Measurements from ENCODE around the gene TMA7B.
A peak's percentile ranks its signal among the peaks of the same experiment; 100 is the strongest.

Gene TMA7B

GRCh38 chr22:39979458-39979857, 19.3 kb downstream of the TMA7B start:
- no peak for TF ChIP-seq CTCF (IDR thresholded peaks at IDR 0.05; ENCODE audit: insufficient read depth, low read depth, low read length, missing control alignments)
- DNase-seq (ENCODE audit: low read depth): no peak
- no peak overlapping the region for H3K4me3 ChIP-seq (ENCODE audit: low read depth, low read length)

- no peak overlapping the region for H3K4me3 ChIP-seq (ENCODE audit: low read depth, low read length)
- DNase-seq (ENCODE audit: low read depth): no peak
- no peak for TF ChIP-seq CTCF (IDR thresholded peaks at IDR 0.05; ENCODE audit: insufficient read depth, low read depth, low read length, missing control alignments)
Observed at GRCh38 chr22:39980596-39980995, 20.4 kb downstream of the TMA7B start.

GRCh38 chr22:39983346-39983745, 23.1 kb downstream of the TMA7B start:
- H3K4me3 ChIP-seq (ENCODE audit: low read depth, low read length): no peak overlapping the region
- no peak for TF ChIP-seq CTCF (IDR thresholded peaks at IDR 0.05; ENCODE audit: insufficient read depth, low read depth, low read length, missing control alignments)
- no peak for DNase-seq (ENCODE audit: low read depth)

GRCh38 chr22:39984006-39984405, 23.8 kb downstream of the TMA7B start:
- no peak for DNase-seq (ENCODE audit: low read depth)

GRCh38 chr22:39984746-39985145, 24.5 kb downstream of the TMA7B start:
- DNase-seq (ENCODE audit: low read depth): no peak
- no peak for TF ChIP-seq CTCF (IDR thresholded peaks at IDR 0.05; ENCODE audit: insufficient read depth, low read depth, low read length, missing control alignments)
- no peak overlapping the region for H3K4me3 ChIP-seq (ENCODE audit: low read depth, low read length)

More at GRCh38 chr22:39984006-39984405, 23.8 kb downstream of the TMA7B start:
- no peak for TF ChIP-seq CTCF (IDR thresholded peaks at IDR 0.05; ENCODE audit: insufficient read depth, low read depth, low read length, missing control alignments)
- H3K4me3 ChIP-seq (ENCODE audit: low read depth, low read length): no peak overlapping the region

GRCh38 chr22:39985383-39986035, 25.3 kb downstream of the TMA7B start:
- DNase-seq (ENCODE audit: low read depth): peak; percentile 57
- TF ChIP-seq CTCF (IDR thresholded peaks at IDR 0.05; ENCODE audit: insufficient read depth, low read depth, low read length, missing control alignments): no peak
- H3K4me3 ChIP-seq (ENCODE audit: low read depth, low read length): no peak overlapping the region

Measured in GM12865 (cell line).